HepG2 (cell line): ENCODE data around the gene KDM5B. TPM values are rescaled to one million over a fixed set of nuclear protein-coding genes. Genes with fewer than 3 reads are reported as not detected.

Experiments
- AKNA ChIP-seq: sonication (generic); formaldehyde crosslinking; IDR thresholded peaks from 2 replicates; pipeline ENCODE4 v1.4.0; 2020; ENCODE audit warnings: missing genetic modification reagents, borderline replicate concordance
- EHMT2 ChIP-seq: fragments of 200-600 bp; sonication (generic); IDR thresholded peaks from 2 replicates; pipeline ENCODE4 v1.7.0; 2017; ENCODE audit warnings: antibody characterized with exemption, low read depth, low read length, borderline replicate concordance
- ZHX2 ChIP-seq, 2 experiments: sonication (generic) in 1 of 2; formaldehyde crosslinking in 1 of 2; IDR thresholded peaks; 2 replicates each; pipeline versions ENCODE4 v1.6.1 to v1.9.0; 2014 to 2022; ENCODE audit warnings: antibody characterized with exemption in 1 of 2, borderline replicate concordance in 1 of 2, inconsistent platforms in 1 of 2, low read depth in 1 of 2, missing genetic modification reagents in 1 of 2
- ZNF225 ChIP-seq: sonication (generic); formaldehyde crosslinking; IDR thresholded peaks from 2 replicates; pipeline ENCODE4 v1.4.0; 2020; ENCODE audit warnings: mild to moderate bottlenecking, missing genetic modification reagents
- ZNF646 ChIP-seq: sonication (generic); formaldehyde crosslinking; IDR thresholded peaks from 2 replicates; pipeline ENCODE4 v1.9.0; 2021; ENCODE audit warnings: mild to moderate bottlenecking, missing genetic modification reagents
- ZNF883 ChIP-seq: sonication (generic); formaldehyde crosslinking; IDR thresholded peaks from 2 replicates; pipeline ENCODE4 v1.5.1; 2020; ENCODE audit warnings: mild to moderate bottlenecking, missing genetic modification reagents; ENCODE audit errors: not compliant biosample characterization
- ZSCAN30 ChIP-seq: sonication (generic); formaldehyde crosslinking; IDR thresholded peaks from 2 replicates; pipeline ENCODE4 v1.5.0; 2020; ENCODE audit warnings: mild to moderate bottlenecking, missing genetic modification reagents
- polyA plus RNA-seq, 8 experiments: library from polyadenylated mRNA; depleted of rRNA in 3 of 8; stranded (reverse) in 7 of 8; unstranded in 1 of 8; fragments of >200 nt; fragmentation: Illumina TruSeq in 4 of 8; extraction: Trizol in 4 of 8; gene quantifications; 2 replicates each; pipeline versions ENCODE4 v1.2.1 to v1.2.3, GENCODE V29; 2011 to 2016; ENCODE audit warnings: low read depth in 4 of 8, missing spikeins in 1 of 8, mixed read lengths in 1 of 8; ENCODE audit not compliant: insufficient read depth in 1 of 8
- total RNA-seq, 5 experiments: library from RNA; depleted of rRNA; stranded (reverse); fragments of >200 nt; fragmentation: Illumina TruSeq; extraction: Trizol; gene quantifications; 2 replicates each; pipeline ENCODE4 v1.2.3, GENCODE V29; 2016; ENCODE audit warnings: low read depth in 1 of 5

KDM5B gene
- total and polyA plus RNA-seq, 2 of the 13 experiments (the other 11 are each of a cell fraction or from before 2014, with no cell fraction given): 34.2 to 35.4 TPM

- TF ChIP-seq ZNF646 (CRISPR knock-in tag) (no peak), AKNA (CRISPR knock-in tag) (no peak), ZHX2 (IDR thresholded peaks at IDR 0.05; ENCODE audit: low read depth) (no peak), ZHX2 (CRISPR knock-in tag; IDR thresholded peaks at IDR 0.05; ENCODE audit: borderline replicate concordance) (no peak), ZNF225 (CRISPR knock-in tag) (no peak), EHMT2 (peak; percentile 58; the same call in 1 of the 2 replicates), ZSCAN30 (CRISPR knock-in tag) (no peak), ZNF883 (CRISPR knock-in tag) (no peak)
These were observed 2.1 kb downstream of the KDM5B start (continued) for GRCh38 chr1:202805886-202806844.
